MM.1S (cell line): ENCODE measurements around the gene GPR62.

Experiments
- DNase-seq: peaks from one replicate; pipeline ENCODE4 v3.0.0-alpha.2; 2015
- H2AFZ ChIP-seq: fragments of 300-600 bp; sonication (generic); 2 replicates; pipeline ENCODE4 v1.6.0; 2016; ENCODE audit warnings: antibody characterized with exemption, low read length
- H3F3A ChIP-seq: fragments of 300-600 bp; sonication (generic); 2 replicates; pipeline ENCODE4 v1.6.1; 2016; ENCODE audit warnings: mild to moderate bottlenecking, antibody characterized with exemption, low read length, moderate library complexity, mixed read lengths; ENCODE audit not compliant: insufficient read depth
- H3K27ac ChIP-seq: fragments of 300-600 bp; sonication (generic); 2 replicates; pipeline ENCODE4 v1.5.1; 2016; ENCODE audit warnings: mild to moderate bottlenecking, low read length
- H3K27me3 ChIP-seq: fragments of 300-600 bp; sonication (generic); replicated peaks from 2 replicates; pipeline ENCODE4 v1.6.0; 2016; ENCODE audit warnings: low read length; ENCODE audit not compliant: insufficient read depth
- H3K36me3 ChIP-seq: fragments of 300-600 bp; sonication (generic); replicated peaks from 2 replicates; pipeline ENCODE4 v1.6.1; 2016; ENCODE audit warnings: mild to moderate bottlenecking, low read length, mixed read lengths; ENCODE audit not compliant: insufficient read depth
- H3K4me1 ChIP-seq: fragments of 300-600 bp; sonication (generic); 2 replicates; pipeline ENCODE4 v1.6.1; 2016; ENCODE audit warnings: low read length, mixed read lengths
- H3K4me2 ChIP-seq: fragments of 300-600 bp; sonication (generic); 2 replicates; pipeline ENCODE4 v1.6.0; 2016; ENCODE audit warnings: low read depth, low read length
- H3K4me3 ChIP-seq: fragments of 300-600 bp; sonication (generic); 2 replicates; pipeline ENCODE4 v1.5.1; 2016; ENCODE audit warnings: low read length, mixed read lengths
- H3K79me2 ChIP-seq: fragments of 300-600 bp; sonication (generic); 2 replicates; pipeline ENCODE4 v1.6.1; 2016; ENCODE audit warnings: mixed run types, low read length, mixed read lengths
- H3K9ac ChIP-seq: fragments of 300-600 bp; sonication (generic); 2 replicates; pipeline ENCODE4 v1.6.1; 2016; ENCODE audit warnings: low read length, mixed read lengths
- H3K9me2 ChIP-seq: fragments of 300-600 bp; sonication (generic); replicated peaks from 2 replicates; pipeline ENCODE4 v1.6.1; 2016; ENCODE audit warnings: mild to moderate bottlenecking, low read length, mixed read lengths; ENCODE audit not compliant: insufficient read depth
- H3K9me3 ChIP-seq: fragments of 300-600 bp; sonication (generic); replicated peaks from 2 replicates; pipeline ENCODE4 v1.6.1; 2016; ENCODE audit warnings: mild to moderate bottlenecking, low read length, mixed read lengths; ENCODE audit not compliant: insufficient read depth
- H4K20me1 ChIP-seq: fragments of 300-600 bp; sonication (generic); 2 replicates; pipeline ENCODE4 v1.6.1; 2016; ENCODE audit warnings: mild to moderate bottlenecking, low read length, moderate library complexity, mixed read lengths; ENCODE audit not compliant: insufficient read depth
- CTCF ChIP-seq: fragments of 300-600 bp; sonication (generic); IDR thresholded peaks from 2 replicates; pipeline ENCODE4 v1.5.1; 2016; ENCODE audit warnings: antibody characterized with exemption, low read length, mixed read lengths
- EZH2 ChIP-seq: fragments of 300-600 bp; sonication (generic); optimal IDR thresholded peaks from 2 replicates; pipeline ENCODE3; 2017; ENCODE audit warnings: low read depth, mild to moderate bottlenecking, antibody characterized with exemption, low read length, mixed read lengths
- EZH2phosphoT487 ChIP-seq: fragments of 300-600 bp; sonication (generic); IDR thresholded peaks from 2 replicates; pipeline ENCODE4 v1.6.1; 2018; ENCODE audit warnings: antibody characterized with exemption, low read length

The GPR62 gene

GRCh38 chr3:51957520-51958205, 2.5 kb downstream of the GPR62 start:
- Histone ChIP-seq H4K20me1 (no peaks in the 10 kb centered on the region), H3K27ac (no peak overlapping the region), H3K27me3 (peaks cover 12% of the 10 kb centered on the region; the same call in 1 of the 2 replicates), H3K36me3 (no peaks in the 10 kb centered on the region), H3F3A (no peaks in the 10 kb centered on the region), H2AFZ (no peak overlapping the region), H3K9ac (no peak overlapping the region), H3K9me3 (no peaks in the 10 kb centered on the region), H3K79me2 (no peaks in the 10 kb centered on the region), H3K4me2 (no peak overlapping the region), H3K9me2 (no peaks in the 10 kb centered on the region), H3K4me1 (no peaks in the 10 kb centered on the region), H3K4me3 (no peak overlapping the region)
- DNase-seq: no peak
- no peak for TF ChIP-seq EZH2
- TF ChIP-seq EZH2phosphoT487: no peak
- no peak for TF ChIP-seq CTCF

GRCh38 chr3:51958603-51959521, 3.7 kb downstream of the GPR62 start:
- Histone ChIP-seq H3K4me2 (no peak overlapping the region), H3F3A (no peaks in the 10 kb centered on the region), H2AFZ (no peak overlapping the region), H3K9ac (no peak overlapping the region), H3K36me3 (no peaks in the 10 kb centered on the region), H3K27me3 (peaks cover 10% of the 10 kb centered on the region; the same call in 1 of the 2 replicates), H3K4me3 (no peak overlapping the region), H3K9me3 (no peaks in the 10 kb centered on the region), H3K27ac (no peak overlapping the region), H3K4me1 (no peaks in the 10 kb centered on the region), H3K9me2 (no peaks in the 10 kb centered on the region), H3K79me2 (no peaks in the 10 kb centered on the region), H4K20me1 (no peaks in the 10 kb centered on the region)
- DNase-seq: no peak
- TF ChIP-seq CTCF (no peak), EZH2 (no peak), EZH2phosphoT487 (no peak)

- no peaks in the 10 kb centered on the region for H3K36me3 ChIP-seq
Measured at GRCh38 chr3:51959651-51960050, 4.5 kb downstream of the GPR62 start.

More at GRCh38 chr3:51959651-51960050, 4.5 kb downstream of the GPR62 start:
- no peaks in the 10 kb centered on the region for H3F3A ChIP-seq
- no peak overlapping the region for H2AFZ ChIP-seq
- no peaks in the 10 kb centered on the region for H3K79me2 ChIP-seq
- no peaks in the 10 kb centered on the region for H3K4me1 ChIP-seq
- TF ChIP-seq CTCF (no peak), EZH2 (no peak), EZH2phosphoT487 (no peak)
- no peaks in the 10 kb centered on the region for H4K20me1 ChIP-seq
- H3K27ac ChIP-seq: no peak overlapping the region
- H3K9ac ChIP-seq: no peak overlapping the region
- H3K4me3 ChIP-seq: no peak overlapping the region
- no peaks in the 10 kb centered on the region for H3K9me3 ChIP-seq
- H3K27me3 ChIP-seq: peaks cover 7% of the 10 kb centered on the region; the same call in 1 of the 2 replicates
- H3K9me2 ChIP-seq: no peaks in the 10 kb centered on the region
- no peak for DNase-seq
- H3K4me2 ChIP-seq: no peak overlapping the region
